ENCODE results near the gene FBXL13.
"Not testable (repeated sequence)": the region's sequence is repeated elsewhere in the genome, so short reads cannot be mapped to it uniquely, and the experiment has no call there.

The FBXL13 gene

GRCh38 chr7:103021490-103021889 is 53.1 kb downstream of the FBXL13 start:
- not testable (repeated sequence) for DNase-seq

GRCh38 chr7:103020876-103021275 is 53.7 kb downstream of the FBXL13 start:
- not testable (repeated sequence) for DNase-seq

DNA sequence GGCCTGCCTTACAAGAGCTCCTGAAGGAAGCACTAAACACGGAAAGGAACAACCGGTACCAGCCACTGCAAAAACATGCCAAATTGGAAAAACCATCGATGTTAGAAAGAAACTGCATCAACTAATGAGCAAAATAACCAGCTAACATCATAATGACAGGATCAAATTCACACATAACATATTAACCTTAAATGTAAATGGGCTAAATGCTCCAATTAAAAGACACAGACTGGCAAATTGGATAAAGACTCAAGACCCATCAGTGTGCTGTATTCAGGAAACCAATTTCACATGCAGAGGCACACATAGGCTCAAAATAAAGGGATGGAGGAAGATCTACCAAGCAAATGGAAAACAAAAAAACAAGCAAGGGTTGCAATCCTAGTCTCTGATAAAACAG is 56.3 kb downstream of the FBXL13 start:
- not testable (repeated sequence) for DNase-seq

DNA sequence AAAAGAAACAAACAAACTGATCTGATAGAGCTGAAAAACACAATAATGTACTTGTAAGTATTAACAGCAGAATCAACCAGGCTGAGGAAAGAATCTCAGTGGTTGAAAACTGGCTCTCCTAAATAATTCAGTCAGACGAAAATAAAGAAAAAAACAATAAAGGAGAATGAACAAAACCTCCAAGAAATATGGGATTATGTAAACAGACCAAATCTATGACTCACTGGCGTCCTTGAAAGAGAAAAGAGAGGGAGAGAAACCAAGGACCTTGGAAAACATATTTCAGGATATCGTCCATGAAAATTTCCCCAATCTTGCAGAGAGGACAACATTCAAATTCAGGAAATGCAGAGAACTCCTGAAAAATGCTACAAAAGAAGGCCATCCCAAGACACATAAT is 62.9 kb downstream of the FBXL13 start:
- no peak for DNase-seq

DNA sequence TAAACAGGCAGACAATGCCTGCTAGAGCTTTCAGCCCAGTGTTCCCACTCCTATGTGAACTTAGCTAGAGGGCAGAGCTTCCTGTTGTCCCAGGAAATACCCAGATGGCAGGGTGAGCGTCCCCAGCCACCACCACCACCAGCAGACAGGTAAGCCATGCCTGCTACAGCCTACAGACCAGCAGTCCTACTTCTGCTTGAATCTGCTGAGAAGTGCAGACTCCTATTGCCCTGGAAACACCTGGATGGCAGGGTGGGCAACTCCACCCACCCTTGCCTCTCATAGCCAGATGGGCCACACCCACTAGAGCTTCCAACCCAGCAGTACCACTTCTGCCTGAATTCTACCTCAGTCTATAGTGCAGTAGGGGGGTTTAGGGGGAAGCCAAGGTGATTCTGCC is 64.4 kb downstream of the FBXL13 start:
- no peak for DNase-seq

DNA sequence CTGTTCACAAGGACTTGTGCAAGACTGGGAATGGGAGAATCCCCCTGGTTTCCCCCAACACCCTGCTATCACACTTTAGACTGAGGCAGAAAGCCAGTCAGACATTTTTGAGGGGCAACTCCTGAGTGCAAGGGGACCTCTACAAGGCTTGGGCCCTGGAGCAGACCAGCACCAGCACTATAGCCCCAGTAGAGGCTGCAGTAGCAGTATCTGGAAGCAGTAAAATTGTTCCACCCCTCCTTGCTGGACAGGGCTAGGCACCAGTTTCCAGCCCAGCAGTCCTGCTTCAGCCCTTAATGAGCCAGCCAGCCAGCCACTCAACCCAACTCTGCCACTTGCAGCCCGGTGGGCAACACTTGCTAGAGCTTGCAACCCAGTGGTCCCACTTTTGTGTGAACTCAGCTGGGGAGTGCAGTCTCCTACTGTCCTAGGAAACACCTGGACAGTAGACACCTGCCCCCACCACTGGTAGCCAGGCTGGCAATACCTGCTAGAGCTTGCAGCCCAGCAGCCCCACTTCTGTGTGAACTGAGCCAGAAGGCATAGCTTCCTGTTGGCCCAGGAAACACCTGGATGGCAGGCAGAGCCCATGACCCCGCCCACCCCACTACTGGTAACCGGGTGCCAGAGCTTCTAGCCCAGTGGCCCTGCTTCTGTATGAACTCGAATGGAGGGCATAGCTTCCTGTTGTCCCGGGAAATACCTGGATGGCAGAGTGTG is 65.0 kb downstream of the FBXL13 start:
- DNase-seq = no peak

DNA sequence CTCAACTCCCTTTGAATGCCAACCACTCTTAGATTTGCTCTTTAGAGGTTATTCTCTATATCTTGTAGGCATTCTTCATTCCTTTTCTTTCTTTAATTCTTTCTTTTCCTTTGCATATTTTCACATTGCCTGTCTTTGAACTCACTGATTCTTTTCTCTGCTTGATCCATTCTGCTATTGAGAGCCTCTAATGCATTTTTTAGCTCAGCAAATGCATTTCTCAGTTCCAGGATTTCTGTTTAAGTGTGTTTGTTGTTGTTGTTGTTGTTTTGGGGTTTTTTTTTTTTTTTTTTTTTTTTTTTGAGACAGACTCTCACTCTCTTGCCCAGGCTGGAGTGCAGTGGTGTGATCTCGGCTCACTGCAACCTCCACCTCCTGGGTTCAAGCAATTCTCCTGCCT is 71.6 kb downstream of the FBXL13 start:
- DNase-seq = no peak

- no peak for DNase-seq
Observed at GRCh38 chr7:103001210-103001609, 73.4 kb downstream of the FBXL13 start.

DNA sequence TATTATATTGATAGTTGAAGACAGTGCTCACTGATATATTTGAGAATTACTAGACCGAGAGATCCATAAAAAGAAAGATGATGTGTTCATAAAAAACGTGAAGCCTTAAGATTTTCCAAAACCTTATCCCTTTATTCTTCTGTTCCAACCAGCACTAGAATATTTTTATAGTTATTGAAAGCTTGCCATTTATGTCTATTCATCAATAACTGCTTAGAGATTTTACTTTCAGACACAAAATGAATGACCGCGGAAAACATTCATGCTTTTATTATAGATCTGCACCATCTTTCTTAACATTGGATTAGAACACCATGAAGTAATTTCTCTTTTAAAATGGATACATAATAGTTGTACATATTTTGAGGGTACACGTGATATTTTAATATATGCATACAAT is 77.6 kb downstream of the FBXL13 start:
- no peak for DNase-seq

- DNase-seq = not testable (repeated sequence)
Observed at GRCh38 chr7:102995609-102996008, 79.0 kb downstream of the FBXL13 start.

DNA sequence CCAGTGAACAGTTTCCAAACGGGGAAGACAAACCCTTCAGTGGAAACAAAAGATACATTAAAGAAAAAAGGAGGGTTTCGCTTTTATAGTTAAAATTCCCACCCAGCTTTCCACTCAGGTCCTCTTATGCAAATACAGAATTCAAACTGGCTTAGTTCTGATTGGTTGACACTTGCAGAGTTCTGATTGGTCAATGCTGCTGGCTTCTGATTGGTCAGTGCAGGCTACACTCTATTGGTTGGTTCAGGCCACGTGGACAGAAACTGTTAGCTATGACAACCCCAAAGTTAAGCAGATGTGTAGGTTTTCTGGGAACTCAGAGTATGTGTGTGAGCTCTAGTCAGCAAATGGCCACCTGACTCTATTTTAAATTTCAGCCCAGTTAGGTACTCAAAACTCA is 80.0 kb downstream of the FBXL13 start:
- DNase-seq = no peak

DNA sequence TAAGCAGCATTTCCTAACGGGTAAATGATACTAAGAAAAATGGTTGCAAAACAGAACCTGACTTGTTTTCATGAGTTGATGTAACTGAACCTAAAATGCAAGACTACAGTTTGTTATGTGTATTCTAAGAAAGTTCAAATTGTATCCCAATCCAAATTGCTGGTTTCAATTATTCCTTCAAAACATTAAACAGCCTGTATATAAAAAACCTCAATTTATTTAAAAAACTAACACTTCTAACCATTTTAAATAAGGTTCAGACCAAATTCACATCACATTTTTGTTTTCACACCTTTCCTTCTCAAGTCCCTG is 80.9 kb downstream of the FBXL13 start:
- DNase-seq = no peak

DNA sequence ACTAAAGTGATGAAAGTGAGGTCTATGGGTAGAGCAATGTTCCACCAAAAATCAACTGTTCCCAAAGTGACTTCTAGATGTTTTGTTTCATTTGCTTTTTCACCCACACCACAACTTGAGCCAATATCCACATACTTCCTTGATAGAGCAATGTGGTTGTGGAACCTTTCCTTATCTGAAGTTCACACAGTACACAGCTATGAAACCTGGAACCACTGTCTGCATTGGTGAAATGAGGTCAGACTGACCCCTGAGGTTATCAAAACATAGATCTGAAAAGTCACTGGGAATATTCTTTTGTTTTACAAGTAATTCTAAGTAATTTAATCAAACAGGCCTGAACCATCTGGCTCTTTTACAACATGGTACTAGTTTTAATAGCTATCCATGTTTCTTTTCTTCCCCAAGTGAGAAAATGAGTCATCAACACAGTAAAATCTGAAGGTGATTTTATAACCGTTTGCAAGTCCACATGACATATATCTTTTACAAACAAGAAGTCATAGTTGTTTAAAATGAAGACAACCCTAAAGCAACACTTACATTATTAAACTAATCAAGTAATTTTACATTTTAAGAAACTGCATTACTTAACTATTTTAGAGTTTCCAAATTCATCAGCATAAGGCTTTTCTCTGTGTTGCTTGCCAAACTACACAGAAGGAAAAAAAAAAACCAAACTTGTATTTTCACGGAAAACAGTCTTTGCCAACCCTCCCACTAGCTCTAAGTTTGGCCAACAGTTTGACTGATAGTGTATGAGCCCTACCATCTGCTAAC is 81.5 kb downstream of the FBXL13 start:
- no peak for DNase-seq

GRCh38 chr7:102992509-102992937 is 82.1 kb downstream of the FBXL13 start:
- DNase-seq = no peak

- no peak for DNase-seq
Observed at GRCh38 chr7:102991540-102992214, 82.9 kb downstream of the FBXL13 start.

GRCh38 chr7:102991077-102991539 is 83.5 kb downstream of the FBXL13 start:
- DNase-seq = no peak

DNA sequence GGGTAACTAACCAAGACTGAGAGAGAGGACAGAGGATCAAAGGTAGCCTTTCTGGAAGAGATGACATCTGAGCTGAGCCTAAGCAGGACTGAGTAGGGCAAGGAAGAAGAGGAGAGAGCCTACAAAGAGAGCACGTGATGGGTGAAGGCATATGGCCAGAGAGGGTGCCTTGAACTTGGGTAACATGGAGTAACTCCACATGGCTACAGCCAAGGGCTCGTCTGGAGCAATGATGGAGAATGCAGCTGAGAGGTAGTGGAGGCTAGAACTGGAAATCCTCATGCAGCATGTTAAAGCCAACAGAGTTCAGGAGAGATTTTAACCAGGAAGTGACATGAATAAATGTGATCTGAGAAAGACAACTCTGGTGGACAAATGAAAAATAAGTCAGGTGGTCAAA is 84.0 kb downstream of the FBXL13 start:
- DNase-seq = no peak

GRCh38 chr7:102988631-102989560 is 85.7 kb downstream of the FBXL13 start:
- DNase-seq = no peak

DNA sequence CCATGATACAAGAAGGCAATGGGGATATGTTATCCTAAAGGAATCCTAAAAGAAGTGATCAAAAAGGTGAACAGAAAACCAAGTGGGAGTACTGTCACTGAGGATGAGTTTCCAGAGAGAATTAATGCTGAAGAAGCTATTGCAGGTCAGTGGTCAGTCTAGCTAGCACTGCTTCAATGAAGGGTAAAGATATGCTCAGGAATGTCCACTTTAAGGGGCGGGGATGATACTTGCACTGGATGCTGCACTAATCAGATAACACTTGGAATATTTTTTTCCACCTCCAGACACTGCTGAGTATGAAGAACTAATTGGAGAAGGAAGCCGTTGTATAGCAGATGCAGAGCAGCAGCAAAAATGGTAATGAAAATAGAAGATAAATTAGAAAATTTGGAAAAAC is 86.5 kb downstream of the FBXL13 start:
- no peak for DNase-seq

DNA sequence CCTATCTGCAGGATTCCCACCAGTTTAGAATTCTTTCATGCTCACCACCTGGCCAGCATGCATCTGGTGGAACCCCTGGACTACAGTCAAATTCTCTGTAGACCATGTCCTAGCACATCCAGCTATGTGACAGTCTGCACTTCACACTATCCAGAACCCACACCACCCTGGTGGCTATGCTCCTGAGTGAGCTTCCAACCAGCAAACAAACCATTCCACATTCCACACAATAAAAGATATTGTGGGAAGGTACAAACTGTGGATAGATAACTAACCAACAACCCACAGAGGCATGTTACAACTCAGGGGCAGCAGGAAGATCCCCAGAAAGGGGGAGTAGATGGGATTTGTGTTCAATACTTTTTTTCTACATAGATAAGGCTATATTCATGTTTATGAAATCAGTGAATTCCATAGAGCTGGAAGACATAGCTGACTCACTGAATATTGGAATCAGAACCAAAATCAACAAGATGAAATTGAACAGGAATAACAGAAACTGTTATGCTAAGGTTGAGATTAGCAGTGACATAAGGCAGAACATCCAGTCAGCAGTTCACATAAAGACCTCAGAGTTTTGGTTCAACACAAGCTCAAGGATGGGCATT is 89.3 kb downstream of the FBXL13 start:
- no peak for DNase-seq

DNA sequence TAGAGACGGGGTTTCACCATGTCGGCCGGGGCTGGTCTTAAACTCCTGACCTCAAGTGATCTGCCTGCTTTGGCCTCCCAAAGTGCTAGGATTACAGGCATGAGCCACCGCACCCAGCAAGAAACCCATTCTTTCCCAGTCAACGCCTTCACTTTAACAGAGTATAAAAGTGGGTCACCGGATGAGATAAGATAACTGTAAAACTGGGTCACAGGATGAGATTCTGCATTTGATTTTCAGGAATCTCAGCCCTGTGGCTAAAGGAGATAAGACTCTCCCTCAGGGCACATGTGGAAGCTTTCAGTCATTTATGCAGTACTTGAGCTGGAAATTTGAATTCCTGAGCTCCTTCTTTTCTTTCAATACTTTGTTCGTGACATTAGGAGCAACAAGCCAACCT is 91.0 kb downstream of the FBXL13 start:
- no peak for DNase-seq

DNA sequence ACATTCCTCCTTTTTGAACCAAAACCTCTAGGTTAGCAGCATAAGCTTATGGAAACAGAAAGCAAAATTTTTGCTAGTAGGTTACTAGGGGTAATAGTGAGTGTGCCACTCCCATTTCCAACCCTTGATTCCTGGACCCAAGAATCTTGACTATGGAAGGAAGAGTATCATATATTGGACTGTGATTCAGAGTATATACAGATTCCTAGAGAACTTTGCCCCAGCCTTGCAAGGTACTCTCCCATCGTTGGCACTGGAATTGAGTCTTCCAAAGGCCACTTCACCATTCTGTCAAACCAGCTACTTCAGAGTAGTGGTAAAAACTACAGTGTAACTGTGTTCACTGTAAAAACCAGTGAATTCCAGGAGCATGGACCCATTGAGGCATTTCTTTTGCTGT is 92.4 kb downstream of the FBXL13 start:
- DNase-seq = no peak
